ENCODE data around the gene ECSIT. TPM values are rescaled to one million over a fixed set of nuclear protein-coding genes. Genes with fewer than 3 reads are reported as not detected.
"Not testable (repeated sequence)": the region's sequence is repeated elsewhere in the genome, so short reads cannot be mapped to it uniquely, and the experiment has no call there.

The ECSIT gene
- total and polyA plus RNA-seq, 4 donors, result 31.7 to 58.8 (median 40.4) TPM

GRCh38 chr19:11576227-11576626 is 47.3 kb upstream of the ECSIT start:
- Histone ChIP-seq H3K9ac (ENCODE audit: insufficient read depth in 1 of 2, low read length in 2 of 2) (no peak overlapping the region), H3K4me3 (no peak overlapping the region), H3K36me3 (ENCODE audit: control insufficient read depth in 4 of 4, insufficient read depth in 4 of 4, low read length in 4 of 4) (no peaks in the 10 kb centered on the region), H3K4me1 (ENCODE audit: control insufficient read depth in 5 of 5, insufficient read depth in 5 of 5, low read length in 5 of 5) (peaks cover 0 to 12% (median 11%) of the 10 kb centered on the region in 5 donors), H3K27ac (ENCODE audit: low read depth in 1 of 2, low read length in 1 of 2) (peak overlapping the region in 1 of 2 donors; percentile 23), H3K9me3 (ENCODE audit: control insufficient read depth in 4 of 4, insufficient read depth in 3 of 4, low read length in 3 of 4) (no peaks in the 10 kb centered on the region), H3K27me3 (ENCODE audit: control insufficient read depth in 3 of 3, insufficient read depth in 3 of 3, low read length in 2 of 3) (peaks cover 0 to 6% (median 0%) of the 10 kb centered on the region in 3 donors)
- ATAC-seq (ENCODE audit: insufficient read depth, low FRiP score) (no peak), DNase-seq (peak in 2 of 3 donors; percentile 33 to 35)
- no peak for TF ChIP-seq CTCF (IDR thresholded peaks at IDR 0.05; ENCODE audit: control extremely low read depth, extremely low read depth)
- 72 to 77% methylated on average over 15 of the region's 15 CpGs for WGBS, 2 donors

- TF ChIP-seq CTCF (IDR thresholded peaks at IDR 0.05; ENCODE audit: control extremely low read depth, extremely low read depth), result no peak
- H3K36me3 ChIP-seq (ENCODE audit: control insufficient read depth in 4 of 4, insufficient read depth in 4 of 4, low read length in 4 of 4), result no peaks in the 10 kb centered on the region
- H3K27ac ChIP-seq (ENCODE audit: low read depth in 1 of 2, low read length in 1 of 2), result no peak overlapping the region
- peaks cover 0 to 4% (median 0%) of the 10 kb centered on the region in 3 donors for H3K27me3 ChIP-seq (ENCODE audit: control insufficient read depth in 3 of 3, insufficient read depth in 3 of 3, low read length in 2 of 3)
- H3K4me1 ChIP-seq (ENCODE audit: control insufficient read depth in 5 of 5, insufficient read depth in 5 of 5, low read length in 5 of 5), result peaks cover 0 to 11% (median 7%) of the 10 kb centered on the region in 5 donors
- ATAC-seq (ENCODE audit: insufficient read depth, low FRiP score), result no peak
- H3K4me3 ChIP-seq, result no peak overlapping the region
- DNase-seq, result no peak
- 77 to 79% methylated on average over 9 of the region's 9 CpGs for WGBS, 2 donors
- no peaks in the 10 kb centered on the region for H3K9me3 ChIP-seq (ENCODE audit: control insufficient read depth in 4 of 4, insufficient read depth in 3 of 4, low read length in 3 of 4)
- H3K9ac ChIP-seq (ENCODE audit: insufficient read depth in 1 of 2, low read length in 2 of 2), result no peak overlapping the region
Observed at GRCh38 chr19:11574689-11575088, 45.8 kb upstream of the ECSIT start.

- ATAC-seq (ENCODE audit: insufficient read depth, low FRiP score); DNase-seq; H3K4me3 ChIP-seq; H3K27me3 ChIP-seq (ENCODE audit: control insufficient read depth in 3 of 3, insufficient read depth in 3 of 3, low read length in 2 of 3); H3K36me3 ChIP-seq (ENCODE audit: control insufficient read depth in 4 of 4, insufficient read depth in 4 of 4, low read length in 4 of 4); H3K9me3 ChIP-seq (ENCODE audit: control insufficient read depth in 4 of 4, insufficient read depth in 3 of 4, low read length in 3 of 4); H3K9ac ChIP-seq (ENCODE audit: insufficient read depth in 1 of 2, low read length in 2 of 2); H3K27ac ChIP-seq (ENCODE audit: low read depth in 1 of 2, low read length in 1 of 2): not testable (repeated sequence)
- 86 to 94% methylated on average over 4 of the region's 4 CpGs for WGBS, 2 donors
- H3K4me1 ChIP-seq (ENCODE audit: control insufficient read depth in 5 of 5, insufficient read depth in 5 of 5, low read length in 5 of 5), result peaks cover 0 to 11% (median 7%) of the 10 kb centered on the region in 5 donors
Observed at GRCh38 chr19:11573763-11574162, 44.8 kb upstream of the ECSIT start.

- 77 to 83% methylated on average over 6 of the region's 6 CpGs for WGBS, 2 donors
- H3K36me3 ChIP-seq (ENCODE audit: control insufficient read depth in 4 of 4, insufficient read depth in 4 of 4, low read length in 4 of 4); H3K9ac ChIP-seq (ENCODE audit: insufficient read depth in 1 of 2, low read length in 2 of 2); H3K27me3 ChIP-seq (ENCODE audit: control insufficient read depth in 3 of 3, insufficient read depth in 3 of 3, low read length in 2 of 3); H3K4me3 ChIP-seq; ATAC-seq (ENCODE audit: insufficient read depth, low FRiP score); DNase-seq; H3K9me3 ChIP-seq (ENCODE audit: control insufficient read depth in 4 of 4, insufficient read depth in 3 of 4, low read length in 3 of 4); H3K4me1 ChIP-seq (ENCODE audit: control insufficient read depth in 5 of 5, insufficient read depth in 5 of 5, low read length in 5 of 5); H3K27ac ChIP-seq (ENCODE audit: low read depth in 1 of 2, low read length in 1 of 2): not testable (repeated sequence)
Observed at GRCh38 chr19:11573354-11573753, 44.4 kb upstream of the ECSIT start.
